ENCODE measurements around the gene DNASE1L3.

DNA sequence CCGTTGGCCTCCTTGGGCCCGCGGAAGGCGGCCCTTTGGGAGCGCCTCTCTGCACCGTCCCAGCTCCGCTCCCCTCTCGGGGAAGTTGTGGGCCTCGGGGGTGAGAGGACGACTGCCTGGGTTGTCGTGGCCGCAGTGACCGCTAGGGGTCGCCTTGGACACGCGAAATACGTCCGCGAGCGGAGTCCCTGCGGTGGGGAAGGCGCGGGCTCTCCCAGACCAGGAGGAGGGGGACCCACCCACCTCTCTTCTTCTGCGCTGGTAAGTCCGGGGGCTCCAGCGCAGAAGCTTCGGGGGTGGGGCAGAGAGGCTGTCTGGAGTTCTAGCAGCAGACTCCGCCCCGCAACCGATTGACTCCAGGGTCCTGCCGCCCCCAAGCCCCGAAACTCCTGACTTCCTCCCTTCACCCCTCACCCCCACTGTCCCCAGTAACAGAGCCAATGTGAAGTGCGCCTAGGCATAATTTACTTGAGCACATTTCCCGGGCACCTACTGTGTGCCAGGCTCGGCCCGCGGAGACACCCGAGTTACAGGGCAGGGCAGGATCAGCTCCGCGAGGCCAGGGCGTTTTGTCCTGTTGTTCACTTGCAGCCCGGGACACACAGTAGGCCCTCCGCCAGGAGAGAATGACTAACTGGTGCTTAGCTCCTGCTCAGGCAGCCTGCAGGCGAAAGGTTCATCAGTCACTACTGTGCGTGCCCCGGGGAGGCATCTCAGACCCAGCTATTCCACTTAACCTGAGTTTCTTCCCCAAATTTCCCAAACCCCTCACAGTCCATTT lies 32.8 kb downstream of the DNASE1L3 start:
- TF ChIP-seq, protein P1, sequence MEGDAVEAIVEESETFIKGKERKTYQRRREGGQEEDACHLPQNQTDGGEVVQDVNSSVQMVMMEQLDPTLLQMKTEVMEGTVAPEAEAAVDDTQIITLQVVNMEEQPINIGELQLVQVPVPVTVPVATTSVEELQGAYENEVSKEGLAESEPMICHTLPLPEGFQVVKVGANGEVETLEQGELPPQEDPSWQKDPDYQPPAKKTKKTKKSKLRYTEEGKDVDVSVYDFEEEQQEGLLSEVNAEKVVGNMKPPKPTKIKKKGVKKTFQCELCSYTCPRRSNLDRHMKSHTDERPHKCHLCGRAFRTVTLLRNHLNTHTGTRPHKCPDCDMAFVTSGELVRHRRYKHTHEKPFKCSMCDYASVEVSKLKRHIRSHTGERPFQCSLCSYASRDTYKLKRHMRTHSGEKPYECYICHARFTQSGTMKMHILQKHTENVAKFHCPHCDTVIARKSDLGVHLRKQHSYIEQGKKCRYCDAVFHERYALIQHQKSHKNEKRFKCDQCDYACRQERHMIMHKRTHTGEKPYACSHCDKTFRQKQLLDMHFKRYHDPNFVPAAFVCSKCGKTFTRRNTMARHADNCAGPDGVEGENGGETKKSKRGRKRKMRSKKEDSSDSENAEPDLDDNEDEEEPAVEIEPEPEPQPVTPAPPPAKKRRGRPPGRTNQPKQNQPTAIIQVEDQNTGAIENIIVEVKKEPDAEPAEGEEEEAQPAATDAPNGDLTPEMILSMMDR (IDR thresholded peaks at IDR 0.05; ENCODE audit: poor library complexity, severe bottlenecking): peak; percentile 95
- TF ChIP-seq POLR2AphosphoS5 (IDR thresholded peaks at IDR 0.05) (no peak), MXI1 (conservative IDR thresholded peaks at IDR 0.05; ENCODE audit: poor library complexity, severe bottlenecking) (peak; percentile 41), EZH2 (IDR thresholded peaks at IDR 0.05; ENCODE audit: borderline replicate concordance, insufficient read depth, low read length, poor library complexity, severe bottlenecking) (no peak), SMC3 (conservative IDR thresholded peaks at IDR 0.05; ENCODE audit: poor library complexity) (peak; percentile 88)
- TF ChIP-seq, protein P2, sequence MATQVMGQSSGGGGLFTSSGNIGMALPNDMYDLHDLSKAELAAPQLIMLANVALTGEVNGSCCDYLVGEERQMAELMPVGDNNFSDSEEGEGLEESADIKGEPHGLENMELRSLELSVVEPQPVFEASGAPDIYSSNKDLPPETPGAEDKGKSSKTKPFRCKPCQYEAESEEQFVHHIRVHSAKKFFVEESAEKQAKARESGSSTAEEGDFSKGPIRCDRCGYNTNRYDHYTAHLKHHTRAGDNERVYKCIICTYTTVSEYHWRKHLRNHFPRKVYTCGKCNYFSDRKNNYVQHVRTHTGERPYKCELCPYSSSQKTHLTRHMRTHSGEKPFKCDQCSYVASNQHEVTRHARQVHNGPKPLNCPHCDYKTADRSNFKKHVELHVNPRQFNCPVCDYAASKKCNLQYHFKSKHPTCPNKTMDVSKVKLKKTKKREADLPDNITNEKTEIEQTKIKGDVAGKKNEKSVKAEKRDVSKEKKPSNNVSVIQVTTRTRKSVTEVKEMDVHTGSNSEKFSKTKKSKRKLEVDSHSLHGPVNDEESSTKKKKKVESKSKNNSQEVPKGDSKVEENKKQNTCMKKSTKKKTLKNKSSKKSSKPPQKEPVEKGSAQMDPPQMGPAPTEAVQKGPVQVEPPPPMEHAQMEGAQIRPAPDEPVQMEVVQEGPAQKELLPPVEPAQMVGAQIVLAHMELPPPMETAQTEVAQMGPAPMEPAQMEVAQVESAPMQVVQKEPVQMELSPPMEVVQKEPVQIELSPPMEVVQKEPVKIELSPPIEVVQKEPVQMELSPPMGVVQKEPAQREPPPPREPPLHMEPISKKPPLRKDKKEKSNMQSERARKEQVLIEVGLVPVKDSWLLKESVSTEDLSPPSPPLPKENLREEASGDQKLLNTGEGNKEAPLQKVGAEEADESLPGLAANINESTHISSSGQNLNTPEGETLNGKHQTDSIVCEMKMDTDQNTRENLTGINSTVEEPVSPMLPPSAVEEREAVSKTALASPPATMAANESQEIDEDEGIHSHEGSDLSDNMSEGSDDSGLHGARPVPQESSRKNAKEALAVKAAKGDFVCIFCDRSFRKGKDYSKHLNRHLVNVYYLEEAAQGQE (IDR thresholded peaks at IDR 0.05; ENCODE audit: borderline replicate concordance): no peak

Measured in neural cell (in vitro differentiated cells).